Right lung (tissue), 5 donors: ENCODE measurements around the gene TMEM245. TPM values are rescaled to one million over a fixed set of nuclear protein-coding genes. Genes with fewer than 3 reads are reported as not detected.

Experiments used
- DNase-seq, 2 donors: peaks; one replicate each; pipeline ENCODE4 v3.0.0-alpha.2; 2013
- polyA plus RNA-seq, 5 donors: library from polyadenylated mRNA; unstranded; fragments of 120-200 nt; gene quantifications; one replicate each; pipeline versions ENCODE4 v1.2.1 to v1.2.3, GENCODE V29; 2013; ENCODE audit warnings: inconsistent platforms in 1 of 5, low replicate concordance in 1 of 5; ENCODE audit not compliant: insufficient read length in 5 of 5, insufficient read depth in 1 of 5

The TMEM245 gene
- polyA plus RNA-seq, 5 donors, result 53.6 to 85.4 (median 78.5) TPM

DNA sequence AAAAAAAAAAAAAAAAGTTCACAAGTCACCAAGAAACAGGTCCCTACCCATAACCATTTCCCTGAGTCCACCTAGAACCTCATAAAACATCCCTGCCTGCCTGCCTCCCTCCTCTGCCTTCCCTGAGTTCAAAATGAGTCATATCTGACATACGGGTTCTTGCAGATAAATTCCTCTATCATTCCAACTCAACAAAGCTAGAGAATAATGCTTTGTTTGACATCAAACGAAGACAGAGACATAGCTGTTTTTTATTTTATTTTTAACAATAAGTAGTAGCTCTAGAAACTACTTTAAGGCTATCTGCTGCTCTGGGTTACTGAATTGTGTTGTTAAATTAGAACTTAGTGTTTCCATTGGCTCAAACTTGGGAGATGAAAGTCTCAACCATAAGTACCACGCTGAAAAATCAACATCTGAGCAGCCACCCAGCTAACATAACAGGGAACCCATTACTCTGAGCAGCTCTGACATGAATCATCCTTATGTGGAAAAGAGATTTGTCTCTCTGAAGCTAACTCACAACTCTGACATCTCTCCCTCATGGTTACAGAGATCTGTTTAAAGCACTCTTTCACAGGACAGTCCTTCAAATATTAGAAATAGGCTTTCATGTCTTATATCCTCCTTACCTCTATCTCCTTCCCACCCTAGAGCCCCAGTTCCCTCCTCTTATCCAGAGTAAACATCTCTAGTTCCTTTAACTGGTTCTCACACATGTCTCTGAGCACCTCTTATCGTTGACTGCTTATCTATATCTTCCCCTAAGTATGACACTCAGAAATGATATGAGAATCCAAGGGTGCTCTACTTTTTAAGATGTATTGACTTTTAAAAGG lies 12.1 kb downstream of the TMEM245 start:
- no peak for DNase-seq

DNA sequence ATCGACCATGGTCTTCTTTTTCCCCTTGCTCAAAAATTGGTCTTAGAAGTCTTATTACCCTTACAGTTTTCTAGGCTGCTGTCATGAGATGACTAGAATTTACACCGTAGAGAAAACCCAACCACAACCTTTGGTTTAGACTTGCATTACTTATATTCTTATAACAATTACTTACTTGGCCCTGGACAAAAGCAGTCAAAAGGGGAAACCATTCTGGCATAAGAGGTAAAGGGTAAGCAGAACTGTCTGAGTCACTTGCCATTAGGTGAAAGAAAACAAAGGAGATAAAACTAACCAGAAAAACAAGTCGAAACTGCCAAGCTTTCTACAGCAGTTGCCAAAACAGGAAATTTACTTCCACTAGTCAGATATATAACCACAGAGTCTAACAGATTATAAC lies 17.9 kb downstream of the TMEM245 start:
- DNase-seq, result no peak

DNA sequence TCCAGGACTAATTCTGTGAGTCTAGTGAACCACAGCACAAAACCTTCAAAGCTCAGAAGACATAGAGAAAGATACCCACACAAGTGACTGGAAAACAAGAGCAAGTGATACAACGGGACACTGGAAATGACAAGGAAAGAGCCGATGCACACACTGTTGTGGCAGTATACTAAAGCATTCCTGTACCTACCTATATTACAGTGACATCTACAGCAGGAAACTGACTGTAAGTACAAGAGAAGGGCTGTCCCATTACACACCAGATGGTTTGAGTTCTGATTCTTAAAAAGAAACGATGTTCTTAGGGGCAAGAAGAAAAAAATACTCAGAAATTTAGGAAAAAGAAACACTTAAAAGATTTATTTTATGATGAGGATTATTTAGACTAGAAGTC lies 18.5 kb downstream of the TMEM245 start:
- DNase-seq, result no peak

DNA sequence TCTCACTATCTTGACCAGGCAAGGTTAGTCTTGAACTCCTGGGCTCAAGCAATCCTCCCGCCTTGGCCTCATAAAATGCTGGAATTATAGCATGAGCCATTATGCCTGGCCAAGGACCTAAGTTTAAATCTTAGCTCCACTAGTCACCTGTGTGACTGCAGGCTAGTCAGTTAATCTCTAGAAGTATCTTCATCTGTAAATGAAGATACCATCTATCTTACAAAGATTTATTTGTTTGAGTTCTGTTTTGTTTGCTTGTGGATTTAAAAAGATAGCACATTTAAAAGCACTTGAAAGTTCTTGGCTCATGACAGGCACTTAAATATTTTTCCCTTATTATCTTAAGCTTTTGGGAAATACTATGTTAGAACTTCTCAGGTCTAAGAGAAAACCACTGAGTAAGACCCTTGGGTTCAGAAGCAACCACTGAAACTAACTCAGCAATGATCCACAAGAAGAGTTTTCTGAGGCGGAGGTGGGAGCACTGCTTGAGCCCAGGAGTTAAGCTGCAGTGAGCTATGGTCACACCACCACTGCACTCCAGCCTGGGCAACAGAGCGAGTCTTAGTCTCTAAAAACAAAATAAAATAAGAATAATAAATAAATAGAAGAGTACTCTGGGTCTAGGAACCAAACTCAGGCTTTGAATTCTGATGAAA lies 19.1 kb downstream of the TMEM245 start:
- DNase-seq, result no peak

DNA sequence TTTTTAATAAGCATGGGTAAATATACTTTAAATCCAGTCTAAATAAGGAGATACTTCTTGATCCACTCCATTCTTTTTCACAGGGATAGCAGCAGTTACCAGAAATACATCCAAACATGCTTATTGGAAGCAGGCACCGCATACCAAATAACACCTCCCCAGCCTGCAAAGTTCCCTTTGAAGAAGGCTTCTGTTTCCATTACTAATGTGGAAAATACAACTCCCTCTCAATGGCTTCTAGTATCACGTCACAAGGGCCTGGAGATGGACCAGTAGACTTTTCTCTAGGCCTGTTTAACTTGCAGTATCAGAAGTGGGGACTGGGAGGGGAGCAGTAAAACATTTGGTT lies 20.8 kb downstream of the TMEM245 start:
- no peak for DNase-seq

DNA sequence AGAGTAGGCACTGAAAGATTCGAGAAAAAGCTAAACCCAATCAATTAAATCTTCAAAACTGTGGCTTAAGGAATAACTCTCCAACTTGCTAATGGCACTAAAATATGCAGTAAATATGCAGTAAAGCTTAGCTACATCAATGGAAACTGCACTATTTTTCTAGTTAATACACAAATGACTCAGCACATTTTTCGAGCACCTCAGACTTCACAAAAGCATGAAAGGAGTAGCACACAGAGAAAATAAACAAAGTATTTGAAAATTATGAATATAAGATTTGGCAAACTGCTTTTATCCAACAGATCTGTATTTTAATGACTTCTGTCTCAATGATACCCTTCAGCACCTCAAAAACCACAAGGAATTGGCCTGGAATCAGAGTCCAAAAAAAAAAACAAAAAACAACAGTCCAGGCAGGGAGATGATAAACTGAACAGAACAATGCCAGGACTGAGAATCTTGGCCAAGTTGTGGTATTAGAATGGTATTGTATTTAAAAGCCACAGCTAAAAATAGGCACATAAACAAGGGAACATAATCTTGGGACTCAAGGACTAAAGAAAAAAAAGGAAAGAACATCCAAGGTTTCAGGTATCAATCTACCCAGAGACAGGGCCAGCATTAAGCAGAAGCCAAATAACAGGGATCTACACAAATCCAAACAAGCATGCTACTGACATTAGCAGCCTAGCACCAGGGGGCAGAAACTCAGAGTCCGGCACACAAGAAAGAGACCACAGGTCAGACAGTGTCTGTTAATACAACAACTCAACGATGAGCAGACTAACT lies 21.4 kb downstream of the TMEM245 start:
- no peak for DNase-seq

DNA sequence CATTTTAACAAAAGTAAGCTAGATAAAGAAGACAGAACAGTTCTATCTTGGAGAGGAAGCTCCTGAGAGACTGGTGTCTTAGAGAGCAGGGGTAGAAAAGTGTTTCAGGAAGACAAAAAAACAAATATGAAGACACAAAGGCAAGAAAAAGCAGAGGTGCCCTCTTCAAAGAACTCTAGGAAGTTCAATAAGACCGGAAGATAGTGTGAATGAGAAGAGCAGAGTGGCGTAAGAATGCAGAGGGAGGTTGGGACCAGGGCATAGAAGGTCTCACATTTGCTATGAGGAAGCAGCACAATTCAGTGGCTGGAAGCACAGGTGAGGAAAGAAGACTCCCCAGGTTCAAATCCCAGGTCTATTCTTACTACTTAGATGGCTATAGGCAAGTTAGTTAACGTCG lies 22.6 kb downstream of the TMEM245 start:
- no peak for DNase-seq

DNA sequence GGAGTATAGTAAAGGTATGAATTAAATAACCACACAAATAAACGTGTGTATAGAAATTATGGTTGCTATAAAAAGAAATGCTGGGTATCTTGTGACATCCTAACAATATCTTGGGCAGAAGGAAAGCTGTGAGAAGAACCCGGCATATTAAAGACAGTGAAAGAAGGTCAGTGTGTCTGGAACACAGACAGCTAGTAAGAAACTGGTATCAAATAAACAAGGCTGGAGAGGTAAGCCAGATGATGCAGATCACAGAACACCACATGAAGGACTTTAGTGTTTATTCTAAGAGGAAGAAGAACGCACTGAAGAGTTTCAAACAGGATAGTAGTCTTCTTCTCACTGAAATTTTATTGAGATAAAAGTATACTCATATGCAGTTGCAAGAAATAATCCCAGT lies 24.4 kb downstream of the TMEM245 start:
- DNase-seq, result no peak

DNA sequence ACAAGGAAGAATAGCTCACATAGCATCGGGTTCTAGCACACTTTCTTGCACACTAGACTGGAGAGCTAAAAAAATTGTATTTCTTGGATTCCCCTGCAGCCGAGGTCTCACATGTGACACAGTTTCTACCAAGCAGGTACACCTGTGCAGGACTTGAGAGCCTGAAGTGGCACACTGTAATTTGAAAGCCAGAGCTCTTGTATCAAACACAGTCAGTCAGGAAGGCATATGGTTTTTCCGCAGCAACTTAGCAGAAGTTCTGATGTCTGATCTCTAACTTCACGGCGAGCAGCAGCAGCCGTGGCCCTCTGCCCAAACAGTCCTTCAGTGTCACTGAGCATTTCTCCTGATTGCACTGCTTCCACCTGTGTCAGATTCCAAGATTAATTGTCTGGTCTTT lies 25.5 kb downstream of the TMEM245 start:
- DNase-seq, result no peak

DNA sequence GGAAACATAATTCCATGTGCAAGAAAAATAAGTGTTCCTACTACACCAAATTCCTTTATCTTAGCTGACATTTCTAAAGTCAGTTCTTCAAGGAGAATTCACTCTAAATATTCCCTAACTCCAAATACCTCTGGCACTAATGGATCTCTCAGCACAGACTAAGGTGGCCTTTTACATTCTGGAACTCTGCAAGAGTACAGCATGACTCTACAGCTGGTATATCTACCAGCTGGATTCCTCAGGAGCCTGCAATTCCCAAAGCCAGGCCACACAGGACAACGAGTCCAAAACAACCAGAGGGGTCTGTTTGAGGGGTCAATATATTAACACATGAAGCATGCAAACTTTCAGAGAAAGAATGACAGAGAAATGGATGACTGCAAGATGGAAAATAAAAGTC lies 27.2 kb downstream of the TMEM245 start:
- DNase-seq, result no peak

DNA sequence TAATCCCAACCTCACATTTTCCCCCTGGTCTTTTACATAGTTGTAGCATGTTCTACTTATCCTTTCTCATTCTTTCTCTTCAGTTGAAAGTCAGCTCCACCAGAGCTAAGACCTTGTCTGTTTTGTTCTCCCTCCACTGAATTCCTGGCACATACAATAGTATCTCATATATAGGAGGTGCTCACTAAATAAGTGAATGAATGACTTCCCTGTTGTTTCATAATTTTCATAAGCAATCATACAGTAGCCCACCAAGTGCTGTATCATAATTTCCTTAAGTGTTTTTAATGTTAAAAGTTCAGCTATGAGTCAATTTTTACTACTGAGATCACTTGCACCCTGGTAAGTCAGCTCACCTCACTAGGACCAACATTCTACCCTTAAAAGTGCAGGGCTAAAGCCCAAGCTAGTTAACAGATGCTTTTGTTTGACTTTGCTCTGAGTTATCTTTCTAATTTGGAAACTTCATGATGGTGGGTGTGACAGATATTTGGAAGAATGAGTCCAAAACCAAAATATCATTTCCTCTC lies 27.6 kb downstream of the TMEM245 start:
- DNase-seq, result no peak

DNA sequence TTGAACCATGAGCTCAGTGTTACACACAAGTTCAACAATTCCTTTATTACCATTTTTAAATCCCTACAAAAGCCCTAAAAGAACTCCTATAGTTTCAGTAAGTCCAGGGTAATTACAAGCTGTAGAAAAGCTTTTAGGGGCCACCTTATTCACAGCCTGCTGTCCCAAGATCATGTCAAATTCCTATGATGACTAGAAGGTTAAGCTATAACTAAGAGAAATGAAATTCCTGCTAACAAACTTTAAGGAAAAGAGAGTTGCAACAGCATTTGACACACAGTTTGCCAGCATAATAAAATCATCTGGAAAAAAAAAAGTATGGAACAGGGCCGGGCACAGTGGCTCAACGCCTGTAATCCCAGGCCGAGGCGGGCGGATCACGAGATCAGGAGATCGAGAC lies 31.5 kb downstream of the TMEM245 start:
- DNase-seq, result no peak

DNA sequence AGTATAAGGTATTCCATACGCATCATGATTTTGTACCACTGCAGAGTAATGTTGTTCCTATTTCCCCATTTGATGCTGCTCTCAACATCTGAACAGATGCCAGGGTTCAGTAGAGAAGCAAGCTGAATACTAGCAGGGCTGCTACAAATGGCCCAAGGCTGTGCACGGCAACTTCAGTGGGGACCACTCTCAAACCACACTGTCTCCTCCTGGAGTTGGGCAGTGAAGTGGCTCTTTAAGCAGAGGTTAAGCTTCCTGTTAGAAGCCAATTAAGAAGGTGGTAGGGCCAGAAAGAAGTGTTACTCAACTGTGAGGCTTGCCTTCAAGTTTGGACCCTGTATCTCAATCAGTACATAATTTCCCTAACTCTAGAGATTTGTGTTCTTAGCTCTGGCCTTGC lies 32.0 kb downstream of the TMEM245 start:
- DNase-seq, result no peak

DNA sequence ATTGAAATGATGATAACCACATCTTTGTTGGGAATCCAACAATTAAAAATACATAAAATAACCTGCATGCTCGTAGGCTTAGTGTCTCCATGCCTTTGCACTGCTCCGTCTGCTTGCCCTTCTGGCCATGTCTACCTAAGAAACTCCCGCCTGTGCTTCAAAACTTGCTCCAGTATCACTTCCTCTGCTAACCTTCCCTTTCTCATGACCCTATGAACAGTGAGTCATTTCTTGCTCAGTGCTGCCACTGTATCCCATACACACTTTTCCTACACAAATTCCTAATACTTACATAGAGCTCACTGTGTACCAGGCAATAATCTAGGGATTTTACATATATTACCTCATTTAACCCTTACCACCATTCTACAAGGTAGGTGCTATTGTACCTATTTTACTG lies 33.5 kb downstream of the TMEM245 start:
- no peak for DNase-seq

DNA sequence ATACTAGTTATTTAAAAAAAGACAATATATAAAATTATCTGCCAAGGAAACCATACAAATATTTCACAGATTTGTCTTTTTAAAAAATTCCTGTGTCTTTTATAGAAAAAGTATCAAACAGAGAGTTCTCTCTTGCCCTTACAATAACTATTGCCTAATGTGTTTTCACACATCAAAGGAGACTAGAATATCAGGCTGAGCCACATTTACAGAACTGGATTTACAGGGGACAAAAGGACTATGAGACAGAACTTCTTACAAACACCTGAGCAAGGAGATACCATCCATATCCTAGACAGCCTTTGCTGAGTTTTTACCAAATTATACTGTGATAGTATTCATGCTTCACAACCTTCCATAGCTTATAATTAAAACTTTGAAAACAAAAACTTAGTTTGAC lies 34.2 kb downstream of the TMEM245 start:
- DNase-seq, result no peak

DNA sequence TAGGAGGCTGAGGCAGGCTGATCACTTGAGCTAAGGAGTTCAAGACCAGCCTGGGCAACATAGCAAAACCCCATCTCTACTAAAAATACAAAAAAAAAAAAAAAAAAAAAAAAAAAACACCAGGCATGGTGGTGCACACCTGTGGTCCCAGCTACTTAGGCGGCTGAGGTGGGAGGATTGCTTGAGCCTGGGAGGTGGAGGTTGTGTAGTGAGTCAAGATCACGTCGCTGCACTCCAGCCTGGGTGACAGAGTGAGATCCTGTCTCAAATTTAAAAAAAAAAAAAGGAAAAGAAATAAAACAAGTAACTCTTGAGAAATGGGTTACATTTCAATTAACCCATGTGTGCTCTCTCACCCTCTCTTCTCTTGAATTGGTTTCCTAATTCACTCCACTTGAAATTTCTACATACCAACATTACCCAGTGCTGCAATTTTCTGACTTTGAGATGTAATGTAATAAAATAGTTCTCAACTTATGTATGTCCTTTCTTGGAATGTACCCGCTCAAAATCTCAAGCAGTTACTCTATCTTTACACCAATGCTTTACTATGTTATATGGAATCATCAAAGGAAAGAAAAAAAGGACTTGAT lies 35.8 kb downstream of the TMEM245 start:
- DNase-seq, result no peak

DNA sequence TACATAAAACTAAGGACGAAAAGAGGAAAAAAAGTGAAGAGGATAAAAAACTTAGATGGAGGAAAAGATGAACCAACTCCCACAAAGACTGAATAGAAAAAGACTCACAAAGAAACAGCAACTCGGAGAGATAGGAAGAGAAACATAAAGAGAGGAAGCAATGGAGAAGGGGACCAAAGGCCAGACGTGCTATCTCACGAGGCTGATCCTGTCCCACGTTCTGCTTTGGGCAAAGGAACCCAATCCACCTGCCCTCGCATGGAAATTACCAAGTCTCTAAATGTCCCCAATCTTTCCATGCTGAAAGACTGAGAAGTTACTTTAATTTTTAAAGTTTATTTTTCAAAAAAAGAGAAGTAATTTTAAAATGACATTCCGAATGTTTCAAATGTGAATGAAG lies 36.6 kb downstream of the TMEM245 start:
- DNase-seq, result no peak

DNA sequence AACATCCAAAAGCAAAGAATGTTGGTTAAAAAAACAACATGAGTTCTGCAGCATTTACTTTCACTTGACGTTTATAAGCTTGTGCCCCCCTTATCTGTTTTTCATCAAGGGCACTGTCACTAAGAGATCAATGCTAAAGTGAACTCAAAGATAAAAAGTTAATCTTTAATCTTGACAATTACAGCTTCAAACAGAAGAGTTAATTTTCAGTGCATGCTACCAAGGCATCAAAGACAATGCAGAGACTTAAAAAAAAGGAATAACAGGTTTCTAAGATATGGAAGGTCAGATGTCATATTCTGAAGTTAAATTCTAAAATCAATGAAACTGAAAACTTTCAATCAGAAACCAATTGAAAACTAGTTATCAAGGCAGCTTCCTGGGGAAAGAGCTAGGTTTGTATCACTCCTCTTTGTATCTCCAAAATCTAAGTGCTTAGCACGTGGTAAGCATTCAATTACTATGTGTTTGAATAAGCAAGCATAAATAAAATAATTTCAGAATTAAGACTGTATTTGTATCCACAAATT lies 37.6 kb downstream of the TMEM245 start:
- DNase-seq, result no peak

DNA sequence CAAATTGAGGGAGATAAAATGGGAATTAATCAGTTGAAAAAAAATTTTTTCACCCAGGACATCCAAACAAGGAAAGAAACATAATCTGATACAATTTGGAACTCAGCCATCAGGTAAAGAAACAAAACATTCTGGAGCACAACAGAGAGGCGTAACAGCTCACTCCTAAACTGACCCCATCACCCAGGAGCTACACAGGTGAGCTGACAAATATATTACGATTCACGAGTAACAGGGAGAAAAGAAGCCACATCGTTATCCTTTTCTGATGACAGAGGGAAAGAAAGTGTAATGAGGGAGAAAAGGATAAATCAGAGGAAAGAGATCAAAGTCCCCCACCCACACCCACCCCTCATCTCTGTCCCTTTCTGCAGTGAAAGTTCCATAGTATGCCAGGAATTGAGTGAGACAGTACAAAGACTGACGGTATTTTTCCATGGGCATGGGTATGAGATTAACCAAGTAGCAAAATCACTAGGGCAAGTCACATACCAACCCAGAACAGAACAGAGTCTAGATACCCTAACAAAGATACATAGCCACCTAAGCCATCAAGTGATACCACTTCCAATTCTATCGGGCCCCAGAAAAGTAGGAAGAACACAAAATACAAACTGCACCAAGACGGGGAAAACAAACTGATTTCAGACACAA lies 45.4 kb downstream of the TMEM245 start:
- DNase-seq, result no peak

DNA sequence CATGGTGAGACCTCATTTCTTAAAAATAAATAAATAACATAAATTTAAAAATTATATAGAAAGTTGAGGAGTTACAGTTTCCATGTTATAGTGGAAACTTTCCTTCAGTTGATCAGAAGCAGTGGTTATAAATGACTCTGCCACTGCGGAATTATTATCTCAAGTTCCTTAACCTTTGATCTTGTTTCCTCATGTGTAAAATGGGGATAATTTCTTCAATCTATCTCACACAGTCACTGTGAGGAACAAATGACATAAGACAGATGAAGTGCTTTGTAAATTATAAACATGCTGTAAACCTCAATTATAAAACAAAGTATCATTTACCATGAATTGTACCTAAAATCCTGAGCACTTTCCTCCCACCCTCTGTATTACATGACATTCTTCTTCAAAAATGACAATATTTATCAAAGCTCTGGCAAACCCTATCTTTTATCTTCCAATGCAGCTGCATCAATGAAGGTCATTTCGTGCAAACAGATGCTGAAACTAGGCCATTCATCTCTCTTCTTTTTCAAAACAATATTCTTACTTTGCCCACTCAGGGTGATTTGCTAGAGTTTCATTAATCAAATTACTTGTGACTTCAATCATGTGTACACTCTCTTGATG lies 46.8 kb downstream of the TMEM245 start:
- DNase-seq, result no peak

DNA sequence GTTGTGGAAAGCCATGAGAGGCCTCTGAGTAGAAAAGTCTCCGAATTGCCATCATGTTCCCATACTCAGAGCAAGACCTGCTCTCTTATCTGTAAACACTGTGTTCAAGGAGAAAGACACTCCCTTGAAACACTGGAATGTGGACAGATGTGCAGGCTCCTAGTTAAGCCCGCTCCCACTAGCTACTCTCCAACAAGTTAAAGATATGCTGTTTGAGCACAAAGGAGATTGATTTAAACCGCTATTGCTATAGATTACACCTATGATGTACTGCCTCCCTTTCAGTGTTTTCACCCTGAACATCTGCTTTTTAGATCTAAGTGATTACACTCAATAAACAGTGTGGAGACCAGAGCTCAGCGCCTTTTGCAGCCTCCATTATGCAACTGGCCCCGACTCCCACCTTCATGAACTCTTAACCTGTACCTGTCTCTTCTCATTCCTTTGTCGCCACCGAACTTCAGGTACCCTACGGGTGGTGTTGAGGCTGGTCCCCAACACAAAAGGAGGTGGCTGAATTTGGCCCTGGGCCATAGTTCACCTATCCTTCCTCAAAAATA lies 47.5 kb downstream of the TMEM245 start:
- no peak for DNase-seq
